SK-N-SH (cell line): ENCODE measurements around the gene C8B. TPM values are rescaled to one million over a fixed set of nuclear protein-coding genes. Genes with fewer than 3 reads are reported as not detected.

Experiments
- CTCF ChIA-PET: fragments of 300-600, 350-600 bp; formaldehyde crosslinking; extraction: SDS; loops from one replicate; lab custom pipeline; 2021; lab: Yijun Ruan, JAX
- POLR2A ChIA-PET: fragments of 350-600 bp; sonication (Branson Sonifier 250); formaldehyde crosslinking; extraction: SDS; loops from one replicate; lab custom pipeline; 2020; ENCODE audit warnings: antibody characterized with exemption, inconsistent platforms; lab: Yijun Ruan, JAX
- DNase-seq: peaks from one replicate; pipeline ENCODE4 v3.0.0; 2012
- H2AFZ ChIP-seq: fragments of 200-600 bp; sonication (generic); 2 replicates; pipeline ENCODE4 v1.8.1; 2016; ENCODE audit warnings: antibody characterized with exemption, mild to moderate bottlenecking, low read depth
- H3F3A ChIP-seq: fragments of 200-600 bp; sonication (generic); replicated peaks from 2 replicates; pipeline ENCODE3; 2016; ENCODE audit warnings: antibody characterized with exemption, mild to moderate bottlenecking; ENCODE audit not compliant: insufficient read depth
- H3K27ac ChIP-seq, 2 experiments: fragments of 200-500 bp in 1 of 2; fragments of 200-600 bp in 1 of 2; sonication (Bioruptor generic) in 1 of 2; sonication (generic), shearing (Covaris generic) in 1 of 2; 2 replicates each; pipeline versions ENCODE4 v1.5.1 to v1.6.1; 2014 to 2016; ENCODE audit warnings: low read depth in 2 of 2, inconsistent platforms in 1 of 2, low read length in 1 of 2, mild to moderate bottlenecking in 1 of 2, mixed read lengths in 1 of 2
- H3K27me3 ChIP-seq: fragments of 200-600 bp; sonication (generic), shearing (Covaris generic); 2 replicates; pipeline ENCODE4 v1.6.1; 2016; ENCODE audit warnings: mixed run types; ENCODE audit not compliant: insufficient read depth
- H3K36me3 ChIP-seq, 2 experiments: fragments of 200-500 bp in 1 of 2; fragments of 200-600 bp in 1 of 2; sonication (Bioruptor generic) in 1 of 2; sonication (generic) in 1 of 2; replicated peaks in 1 of 2; 2 replicates each; pipeline versions ENCODE3 to v1.5.1; 2014 to 2016; ENCODE audit warnings: low read length in 1 of 2, mild to moderate bottlenecking in 1 of 2; ENCODE audit not compliant: insufficient read depth in 2 of 2, control insufficient read depth in 1 of 2
- H3K4me1 ChIP-seq, 2 experiments: fragments of 200-500 bp in 1 of 2; fragments of 200-600 bp in 1 of 2; sonication (Bioruptor generic) in 1 of 2; sonication (generic), shearing (Covaris generic) in 1 of 2; 2 replicates each; pipeline versions ENCODE4 v1.5.1 to v1.6.1; 2014 to 2016; ENCODE audit warnings: low read depth in 1 of 2, low read length in 1 of 2, mixed run types in 1 of 2; ENCODE audit not compliant: insufficient read depth in 2 of 2, control insufficient read depth in 1 of 2
- H3K4me2 ChIP-seq: fragments of 200-600 bp; sonication (generic), shearing (Covaris generic); 2 replicates; pipeline ENCODE4 v1.6.1; 2017; ENCODE audit warnings: mixed run types
- H3K4me3 ChIP-seq, 2 experiments: fragments of 200-500 bp in 1 of 2; fragments of 200-600 bp in 1 of 2; sonication (Bioruptor generic) in 1 of 2; sonication (generic), shearing (Covaris generic) in 1 of 2; 2 replicates each; pipeline versions ENCODE4 v1.5.1 to v1.8.1; 2014 to 2016; ENCODE audit warnings: low read depth in 2 of 2, inconsistent platforms in 1 of 2, low read length in 1 of 2, mild to moderate bottlenecking in 1 of 2, mixed read lengths in 1 of 2, moderate library complexity in 1 of 2
- H3K79me2 ChIP-seq: fragments of 200-600 bp; sonication (generic); 2 replicates; pipeline ENCODE4 v1.8.1; 2017; ENCODE audit warnings: mild to moderate bottlenecking; ENCODE audit not compliant: insufficient read depth
- H3K9ac ChIP-seq: fragments of 200-600 bp; sonication (generic); 2 replicates; pipeline ENCODE4 v1.6.1; 2017; ENCODE audit warnings: mixed run types
- H3K9me2 ChIP-seq: fragments of 200-600 bp; sonication (generic); 2 replicates; pipeline ENCODE4 v1.6.1; 2017; ENCODE audit warnings: mixed run types
- H3K9me3 ChIP-seq: fragments of 200-600 bp; sonication (generic); 2 replicates; pipeline ENCODE4 v1.6.1; 2017; ENCODE audit warnings: mixed run types, mild to moderate bottlenecking, moderate library complexity
- H4K20me1 ChIP-seq: fragments of 200-600 bp; sonication (generic); 2 replicates; pipeline ENCODE4 v1.6.1; 2017; ENCODE audit warnings: mild to moderate bottlenecking, mixed run types; ENCODE audit not compliant: insufficient read depth
- CHD2 ChIP-seq: fragments of 150-350 bp; IDR thresholded peaks from 2 replicates; pipeline ENCODE4 v1.6.1; 2018; ENCODE audit warnings: low read length; ENCODE audit not compliant: partially characterized antibody
- EZH2phosphoT487 ChIP-seq: fragments of 200-600 bp; sonication (generic); IDR thresholded peaks from 2 replicates; pipeline ENCODE4 v1.6.1; 2017; ENCODE audit warnings: low read depth, mixed run types, mild to moderate bottlenecking, antibody characterized with exemption, moderate library complexity, borderline replicate concordance
- FOSL2 ChIP-seq: IDR thresholded peaks from 2 replicates; pipeline ENCODE4 v1.4.0; 2012; ENCODE audit warnings: low read depth, mild to moderate bottlenecking, moderate library complexity, borderline replicate concordance
- GABPA ChIP-seq: IDR thresholded peaks from 2 replicates; pipeline ENCODE4 v1.4.0; 2012; ENCODE audit warnings: low read depth, mild to moderate bottlenecking
- JUND ChIP-seq: IDR thresholded peaks from 2 replicates; pipeline ENCODE4 v1.4.0; 2012
- MAX ChIP-seq: IDR thresholded peaks from 2 replicates; pipeline ENCODE4 v1.4.0; 2012; ENCODE audit warnings: low read depth
- MEF2A ChIP-seq: IDR thresholded peaks from 2 replicates; pipeline ENCODE4 v1.4.0; 2012; ENCODE audit warnings: low read depth, borderline replicate concordance
- TCF12 ChIP-seq: IDR thresholded peaks from 2 replicates; pipeline ENCODE4 v1.4.0; 2012
- TEAD4 ChIP-seq: IDR thresholded peaks from 2 replicates; pipeline ENCODE4 v1.4.0; 2012; ENCODE audit warnings: mild to moderate bottlenecking, borderline replicate concordance; ENCODE audit not compliant: insufficient read depth
- WGBS: methylation state at CpG from one replicate; pipeline ENCODE4 v1.1.6; 2017; ENCODE audit warnings: low lambda C conversion rate; 5-methylcytosine and 5-hydroxymethylcytosine counted together
- polyA plus RNA-seq, 3 experiments: library from polyadenylated mRNA; depleted of rRNA; stranded (reverse); fragments of >200 nt; gene quantifications; 2 replicates each; pipeline ENCODE4 v1.2.3, GENCODE V29; 2012
- TF ChIP-seq, protein P1 (sequence below): IDR thresholded peaks from 2 replicates; pipeline ENCODE4 v1.4.0; 2012; ENCODE audit warnings: low read depth, borderline replicate concordance
- TF ChIP-seq, protein P2 (sequence below): IDR thresholded peaks from 2 replicates; pipeline ENCODE4 v1.4.0; 2012; ENCODE audit warnings: low read depth, borderline replicate concordance
- TF ChIP-seq, protein P3 (sequence below): IDR thresholded peaks from 2 replicates; pipeline ENCODE4; 2012

The C8B gene
- polyA plus RNA-seq, 1 of the 3 experiments (the other 2 are of a cell fraction): not detected

GRCh38 chr1:56929492-56929891 is 36.3 kb downstream of the C8B start (continued):
- TF ChIP-seq, protein P1, sequence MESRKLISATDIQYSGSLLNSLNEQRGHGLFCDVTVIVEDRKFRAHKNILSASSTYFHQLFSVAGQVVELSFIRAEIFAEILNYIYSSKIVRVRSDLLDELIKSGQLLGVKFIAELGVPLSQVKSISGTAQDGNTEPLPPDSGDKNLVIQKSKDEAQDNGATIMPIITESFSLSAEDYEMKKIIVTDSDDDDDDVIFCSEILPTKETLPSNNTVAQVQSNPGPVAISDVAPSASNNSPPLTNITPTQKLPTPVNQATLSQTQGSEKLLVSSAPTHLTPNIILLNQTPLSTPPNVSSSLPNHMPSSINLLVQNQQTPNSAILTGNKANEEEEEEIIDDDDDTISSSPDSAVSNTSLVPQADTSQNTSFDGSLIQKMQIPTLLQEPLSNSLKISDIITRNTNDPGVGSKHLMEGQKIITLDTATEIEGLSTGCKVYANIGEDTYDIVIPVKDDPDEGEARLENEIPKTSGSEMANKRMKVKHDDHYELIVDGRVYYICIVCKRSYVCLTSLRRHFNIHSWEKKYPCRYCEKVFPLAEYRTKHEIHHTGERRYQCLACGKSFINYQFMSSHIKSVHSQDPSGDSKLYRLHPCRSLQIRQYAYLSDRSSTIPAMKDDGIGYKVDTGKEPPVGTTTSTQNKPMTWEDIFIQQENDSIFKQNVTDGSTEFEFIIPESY: no peak
- TF ChIP-seq JUND (no peak), EZH2phosphoT487 (no peak), FOSL2 (no peak), CHD2 (no peak)
- TF ChIP-seq, protein P2, sequence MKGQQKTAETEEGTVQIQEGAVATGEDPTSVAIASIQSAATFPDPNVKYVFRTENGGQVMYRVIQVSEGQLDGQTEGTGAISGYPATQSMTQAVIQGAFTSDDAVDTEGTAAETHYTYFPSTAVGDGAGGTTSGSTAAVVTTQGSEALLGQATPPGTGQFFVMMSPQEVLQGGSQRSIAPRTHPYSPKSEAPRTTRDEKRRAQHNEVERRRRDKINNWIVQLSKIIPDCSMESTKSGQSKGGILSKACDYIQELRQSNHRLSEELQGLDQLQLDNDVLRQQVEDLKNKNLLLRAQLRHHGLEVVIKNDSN: no peak

GRCh38 chr1:56927986-56928385 is 37.8 kb downstream of the C8B start:
- Histone ChIP-seq H3K27me3 (no peaks in the 10 kb centered on the region), H3K4me2 (no peak overlapping the region), H3K36me3 (no peaks in the 10 kb centered on the region), H2AFZ (no peak overlapping the region), H3F3A (no peaks in the 10 kb centered on the region), H3K79me2 (no peaks in the 10 kb centered on the region), H3K9me3 (no peaks in the 10 kb centered on the region), H3K9ac (no peak overlapping the region), H3K4me3 (no peak overlapping the region), H4K20me1 (no peaks in the 10 kb centered on the region), H3K27ac (no peak overlapping the region), H3K9me2 (no peaks in the 10 kb centered on the region), H3K4me1 (peaks cover 0 to 2% of the 10 kb centered on the region in 2 experiments; a peak in 1 of 4 replicates)
- ChIA-PET POLR2A (no interaction called here), CTCF (no interaction called here)
- no peak for DNase-seq
- WGBS: 70% methylated on average over 3 of the region's 3 CpGs
- TF ChIP-seq TEAD4: no peak
- no peak for TF ChIP-seq GABPA
- no peak for TF ChIP-seq MEF2A
- TF ChIP-seq, protein P3, sequence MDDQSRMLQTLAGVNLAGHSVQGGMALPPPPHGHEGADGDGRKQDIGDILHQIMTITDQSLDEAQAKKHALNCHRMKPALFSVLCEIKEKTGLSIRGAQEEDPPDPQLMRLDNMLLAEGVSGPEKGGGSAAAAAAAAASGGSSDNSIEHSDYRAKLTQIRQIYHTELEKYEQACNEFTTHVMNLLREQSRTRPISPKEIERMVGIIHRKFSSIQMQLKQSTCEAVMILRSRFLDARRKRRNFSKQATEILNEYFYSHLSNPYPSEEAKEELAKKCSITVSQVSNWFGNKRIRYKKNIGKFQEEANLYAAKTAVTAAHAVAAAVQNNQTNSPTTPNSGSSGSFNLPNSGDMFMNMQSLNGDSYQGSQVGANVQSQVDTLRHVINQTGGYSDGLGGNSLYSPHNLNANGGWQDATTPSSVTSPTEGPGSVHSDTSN: no peak
- no peak for TF ChIP-seq MAX
- no peak for TF ChIP-seq TCF12
- TF ChIP-seq FOSL2: no peak
- TF ChIP-seq, protein P2: no peak
